ENCODE measurements around the gene WDR1. TPM values are rescaled to one million over a fixed set of nuclear protein-coding genes. Genes with fewer than 3 reads are reported as not detected.

Gene WDR1
- total and polyA plus RNA-seq, 2 of the 13 experiments (the other 11 are each of a cell fraction or from before 2014, with no cell fraction given): 106 to 198 TPM

DNA sequence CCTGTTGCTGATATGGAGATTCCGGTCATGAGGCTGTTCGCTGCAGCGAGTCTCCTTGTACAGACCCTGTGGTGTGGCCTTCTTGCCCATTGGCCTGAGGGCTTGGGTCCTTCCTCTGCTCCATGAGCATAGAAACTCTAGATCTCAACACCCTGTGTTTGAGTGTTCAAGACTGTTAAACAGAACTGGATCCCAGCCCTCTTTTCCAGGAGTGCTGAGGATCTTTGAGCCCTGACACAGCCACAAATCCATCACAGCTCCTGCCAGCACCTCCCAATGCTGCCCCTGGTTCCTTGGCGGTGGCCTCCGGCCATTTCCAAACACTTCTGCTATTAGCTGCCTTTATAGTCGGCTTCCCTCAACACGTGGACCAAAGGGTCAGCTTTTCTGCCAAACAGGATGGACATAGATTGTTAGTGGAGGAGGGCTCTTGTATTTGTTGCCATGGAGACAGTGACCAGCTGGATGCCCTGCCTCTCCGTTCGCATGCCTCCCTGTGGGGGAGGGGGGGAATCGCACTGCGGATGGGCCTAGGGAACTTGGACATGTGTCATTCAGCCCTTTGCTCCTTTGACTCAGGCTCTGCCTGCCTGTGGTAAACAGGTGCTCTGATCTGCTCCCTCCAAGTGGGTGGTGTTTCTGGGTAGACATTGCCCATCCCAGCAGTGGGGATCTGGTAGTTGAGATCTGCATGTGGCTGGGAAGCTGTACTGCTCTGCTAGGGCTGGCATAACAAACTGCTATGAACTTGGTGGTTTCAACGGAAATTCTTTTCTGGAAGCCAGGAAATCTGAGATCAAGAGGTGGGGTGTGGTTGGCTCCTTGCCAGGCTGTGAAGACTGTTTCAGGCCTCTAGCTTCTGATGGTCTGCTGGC lies 6.9 kb upstream of the WDR1 start (continued):
- TF ChIP-seq NFE2L1 (CRISPR knock-in tag; IDR thresholded peaks at IDR 0.05; ENCODE audit: borderline replicate concordance) (no peak), ZFAT (CRISPR knock-in tag; conservative IDR thresholded peaks at IDR 0.05) (no peak), ZNF235 (CRISPR knock-in tag; IDR thresholded peaks at IDR 0.05; ENCODE audit: borderline replicate concordance) (0 out of 2 replicates have a peak, but pooled peaks have one; percentile 42), ZFX (CRISPR knock-in tag; IDR thresholded peaks at IDR 0.05; ENCODE audit: low read depth) (peak; percentile 77), CHCHD3 (CRISPR knock-in tag; IDR thresholded peaks at IDR 0.05) (no peak), HCFC1 (IDR thresholded peaks at IDR 0.05; ENCODE audit: low read depth, low read length) (no peak)
- TF ChIP-seq, protein P1, sequence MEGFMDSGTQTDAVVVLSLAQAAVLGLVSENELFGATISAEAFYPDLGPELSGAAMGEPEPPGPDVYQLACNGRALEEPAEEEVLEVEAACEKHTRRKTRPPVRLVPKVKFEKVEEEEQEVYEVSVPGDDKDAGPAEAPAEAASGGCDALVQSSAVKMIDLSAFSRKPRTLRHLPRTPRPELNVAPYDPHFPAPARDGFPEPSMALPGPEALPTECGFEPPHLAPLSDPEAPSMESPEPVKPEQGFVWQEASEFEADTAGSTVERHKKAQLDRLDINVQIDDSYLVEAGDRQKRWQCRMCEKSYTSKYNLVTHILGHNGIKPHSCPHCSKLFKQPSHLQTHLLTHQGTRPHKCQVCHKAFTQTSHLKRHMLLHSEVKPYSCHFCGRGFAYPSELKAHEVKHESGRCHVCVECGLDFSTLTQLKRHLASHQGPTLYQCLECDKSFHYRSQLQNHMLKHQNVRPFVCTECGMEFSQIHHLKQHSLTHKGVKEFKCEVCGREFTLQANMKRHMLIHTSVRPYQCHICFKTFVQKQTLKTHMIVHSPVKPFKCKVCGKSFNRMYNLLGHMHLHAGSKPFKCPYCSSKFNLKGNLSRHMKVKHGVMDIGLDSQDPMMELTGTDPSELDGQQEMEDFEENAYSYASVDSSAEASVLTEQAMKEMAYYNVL (CRISPR knock-in tag; IDR thresholded peaks at IDR 0.05; ENCODE audit: borderline replicate concordance): 0 out of 2 replicates have a peak, but pooled peaks have one; percentile 23
- TF ChIP-seq, protein P2, sequence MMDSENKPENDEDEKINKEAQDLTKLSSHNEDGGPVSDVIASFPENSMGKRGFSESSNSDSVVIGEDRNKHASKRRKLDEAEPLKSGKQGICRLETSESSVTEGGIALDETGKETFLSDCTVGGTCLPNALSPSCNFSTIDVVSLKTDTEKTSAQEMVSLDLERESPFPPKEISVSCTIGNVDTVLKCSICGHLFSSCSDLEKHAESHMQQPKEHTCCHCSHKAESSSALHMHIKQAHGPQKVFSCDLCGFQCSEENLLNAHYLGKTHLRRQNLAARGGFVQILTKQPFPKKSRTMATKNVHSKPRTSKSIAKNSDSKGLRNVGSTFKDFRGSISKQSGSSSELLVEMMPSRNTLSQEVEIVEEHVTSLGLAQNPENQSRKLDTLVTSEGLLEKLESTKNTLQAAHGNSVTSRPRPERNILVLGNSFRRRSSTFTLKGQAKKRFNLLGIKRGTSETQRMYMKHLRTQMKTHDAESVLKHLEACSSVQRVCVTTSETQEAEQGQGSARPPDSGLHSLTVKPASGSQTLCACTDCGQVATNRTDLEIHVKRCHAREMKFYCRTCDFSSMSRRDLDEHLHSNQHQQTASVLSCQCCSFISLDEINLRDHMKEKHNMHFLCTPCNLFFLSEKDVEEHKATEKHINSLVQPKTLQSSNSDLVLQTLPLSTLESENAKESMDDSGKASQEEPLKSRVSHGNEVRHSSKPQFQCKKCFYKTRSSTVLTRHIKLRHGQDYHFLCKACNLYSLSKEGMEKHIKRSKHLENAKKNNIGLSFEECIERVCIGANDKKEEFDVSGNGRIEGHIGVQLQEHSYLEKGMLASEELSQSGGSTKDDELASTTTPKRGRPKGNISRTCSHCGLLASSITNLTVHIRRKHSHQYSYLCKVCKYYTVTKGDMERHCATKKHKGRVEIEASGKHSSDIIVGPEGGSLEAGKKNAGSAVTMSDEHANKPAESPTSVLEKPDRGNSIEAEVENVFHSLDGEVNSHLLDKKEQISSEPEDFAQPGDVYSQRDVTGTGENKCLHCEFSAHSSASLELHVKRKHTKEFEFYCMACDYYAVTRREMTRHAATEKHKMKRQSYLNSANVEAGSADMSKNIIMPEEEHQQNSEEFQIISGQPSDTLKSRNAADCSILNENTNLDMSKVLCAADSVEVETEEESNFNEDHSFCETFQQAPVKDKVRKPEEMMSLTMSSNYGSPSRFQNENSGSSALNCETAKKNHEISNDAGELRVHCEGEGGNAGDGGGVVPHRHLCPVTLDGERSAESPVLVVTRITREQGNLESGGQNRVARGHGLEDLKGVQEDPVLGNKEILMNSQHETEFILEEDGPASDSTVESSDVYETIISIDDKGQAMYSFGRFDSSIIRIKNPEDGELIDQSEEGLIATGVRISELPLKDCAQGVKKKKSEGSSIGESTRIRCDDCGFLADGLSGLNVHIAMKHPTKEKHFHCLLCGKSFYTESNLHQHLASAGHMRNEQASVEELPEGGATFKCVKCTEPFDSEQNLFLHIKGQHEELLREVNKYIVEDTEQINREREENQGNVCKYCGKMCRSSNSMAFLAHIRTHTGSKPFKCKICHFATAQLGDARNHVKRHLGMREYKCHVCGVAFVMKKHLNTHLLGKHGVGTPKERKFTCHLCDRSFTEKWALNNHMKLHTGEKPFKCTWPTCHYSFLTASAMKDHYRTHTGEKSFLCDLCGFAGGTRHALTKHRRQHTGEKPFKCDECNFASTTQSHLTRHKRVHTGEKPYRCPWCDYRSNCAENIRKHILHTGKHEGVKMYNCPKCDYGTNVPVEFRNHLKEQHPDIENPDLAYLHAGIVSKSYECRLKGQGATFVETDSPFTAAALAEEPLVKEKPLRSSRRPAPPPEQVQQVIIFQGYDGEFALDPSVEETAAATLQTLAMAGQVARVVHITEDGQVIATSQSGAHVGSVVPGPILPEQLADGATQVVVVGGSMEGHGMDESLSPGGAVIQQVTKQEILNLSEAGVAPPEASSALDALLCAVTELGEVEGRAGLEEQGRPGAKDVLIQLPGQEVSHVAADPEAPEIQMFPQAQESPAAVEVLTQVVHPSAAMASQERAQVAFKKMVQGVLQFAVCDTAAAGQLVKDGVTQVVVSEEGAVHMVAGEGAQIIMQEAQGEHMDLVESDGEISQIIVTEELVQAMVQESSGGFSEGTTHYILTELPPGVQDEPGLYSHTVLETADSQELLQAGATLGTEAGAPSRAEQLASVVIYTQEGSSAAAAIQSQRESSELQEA (CRISPR knock-in tag; IDR thresholded peaks at IDR 0.05; ENCODE audit: not compliant biosample characterization): no peak
- TF ChIP-seq, protein P3, sequence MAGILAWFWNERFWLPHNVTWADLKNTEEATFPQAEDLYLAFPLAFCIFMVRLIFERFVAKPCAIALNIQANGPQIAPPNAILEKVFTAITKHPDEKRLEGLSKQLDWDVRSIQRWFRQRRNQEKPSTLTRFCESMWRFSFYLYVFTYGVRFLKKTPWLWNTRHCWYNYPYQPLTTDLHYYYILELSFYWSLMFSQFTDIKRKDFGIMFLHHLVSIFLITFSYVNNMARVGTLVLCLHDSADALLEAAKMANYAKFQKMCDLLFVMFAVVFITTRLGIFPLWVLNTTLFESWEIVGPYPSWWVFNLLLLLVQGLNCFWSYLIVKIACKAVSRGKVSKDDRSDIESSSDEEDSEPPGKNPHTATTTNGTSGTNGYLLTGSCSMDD (CRISPR knock-in tag; IDR thresholded peaks at IDR 0.05): no peak
